Activated T-cell treated with anti-CD3 and anti-CD28 coated beads, Interleukin-2, amount 50 U/mL, for 48 hours (primary cell): Measurements from ENCODE around the gene CTIF.
A peak's percentile ranks its signal among the peaks of the same experiment; 100 is the strongest.

Experiments used
- DNase-seq, 2 experiments: peaks; one replicate each; pipeline ENCODE4 v3.0.0-alpha.2; 2020

Gene CTIF

DNA sequence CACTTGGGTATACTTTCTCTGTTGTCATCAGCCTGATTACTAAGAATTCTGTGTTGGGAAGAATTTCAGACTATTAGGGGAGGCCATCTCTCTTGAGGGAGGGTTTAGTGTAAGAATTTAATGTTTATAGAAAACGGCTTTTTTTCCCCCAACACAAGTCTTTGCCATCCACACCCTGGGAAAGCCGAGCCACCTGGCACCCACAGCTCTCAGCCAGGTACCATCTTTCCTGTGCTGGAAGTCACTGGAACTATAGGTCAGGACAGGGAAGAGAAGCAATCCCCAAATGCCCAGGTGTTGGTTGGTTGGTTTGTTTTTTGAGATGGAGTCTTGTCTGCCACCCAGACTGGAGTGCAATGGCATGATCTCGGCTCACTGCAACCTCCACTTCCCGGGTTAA, 256.9 kb downstream of the CTIF start:
- no peak for DNase-seq

DNA sequence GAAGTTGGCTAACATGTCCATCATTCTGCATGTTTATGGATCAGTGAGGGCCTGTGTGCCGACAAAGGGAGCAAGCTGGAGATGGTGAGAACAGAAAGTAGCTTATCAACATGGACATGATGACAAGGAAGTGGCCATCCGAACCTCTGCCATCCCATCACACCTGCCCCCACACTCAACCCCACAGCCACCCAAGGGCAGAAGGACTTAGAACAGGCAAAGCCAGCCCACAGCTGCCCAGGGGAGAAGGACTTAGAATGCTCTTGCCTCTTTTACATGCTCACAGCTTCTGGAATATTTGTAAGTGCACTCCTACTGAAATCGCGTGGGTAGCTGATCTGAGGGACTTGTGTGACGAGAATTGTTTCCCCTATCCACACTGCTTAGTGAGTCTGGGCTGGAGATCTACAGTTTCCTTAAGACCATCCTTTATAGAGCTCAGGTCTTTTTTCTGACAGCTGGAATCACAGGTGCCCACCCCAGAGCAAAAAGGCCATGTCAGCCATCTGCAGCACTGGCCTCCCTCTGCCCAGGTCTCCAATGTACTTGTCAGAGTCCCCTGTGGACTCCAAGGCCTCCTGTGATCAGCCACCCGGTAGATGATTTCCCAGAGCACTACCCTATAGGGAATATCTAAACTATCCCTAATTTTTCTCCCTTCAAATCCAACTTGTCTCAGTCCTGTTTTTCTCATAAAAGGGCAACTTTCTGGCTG, 257.8 kb downstream of the CTIF start:
- DNase-seq: no peak

- no peak for DNase-seq
Observed at GRCh38 chr18:48797841-48798255, 259.0 kb downstream of the CTIF start.

DNA sequence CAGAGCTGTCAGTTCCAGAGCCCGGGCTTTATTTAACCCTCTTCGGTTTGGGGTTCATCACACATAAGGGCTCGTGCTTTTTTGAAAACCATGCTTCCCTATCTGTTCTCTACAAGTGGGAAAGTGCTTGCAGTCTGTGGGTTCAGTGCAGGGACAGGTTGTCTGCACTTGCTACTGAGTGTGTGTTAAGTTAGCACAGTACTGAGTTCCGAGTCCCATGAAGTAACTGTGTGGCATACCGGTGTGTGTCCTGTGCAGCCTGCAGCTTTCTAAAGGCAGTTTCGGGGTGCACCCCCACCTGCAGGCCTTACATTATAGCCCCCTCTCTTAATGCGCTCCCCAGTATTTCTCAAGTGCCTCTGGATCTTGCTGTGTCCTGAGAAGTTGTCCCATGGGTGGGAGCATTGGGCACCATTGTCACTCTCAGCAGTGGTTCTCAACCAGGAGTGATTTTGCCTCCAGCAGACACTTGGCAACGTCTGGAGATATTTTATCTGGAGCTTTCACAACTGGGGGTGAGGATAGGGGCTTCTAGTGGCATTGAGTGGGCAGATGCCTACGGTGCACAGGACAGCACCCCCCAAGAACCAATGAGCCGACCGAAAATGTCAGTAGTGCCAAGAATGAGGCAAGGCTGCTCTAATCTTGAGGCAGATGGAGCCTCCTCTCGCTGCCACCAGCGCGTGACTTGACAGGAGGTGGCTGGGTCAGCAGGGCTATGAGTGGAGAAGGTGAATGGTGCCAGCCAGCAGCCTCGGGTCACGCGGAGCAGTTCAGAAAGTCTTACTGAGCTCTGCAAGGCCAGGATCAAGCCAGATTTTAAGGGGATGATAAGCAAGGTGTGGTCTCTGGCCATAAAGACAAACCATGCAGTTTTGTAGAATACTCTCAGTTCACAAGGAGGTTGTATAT, 259.8 kb downstream of the CTIF start:
- DNase-seq: no peak

DNA sequence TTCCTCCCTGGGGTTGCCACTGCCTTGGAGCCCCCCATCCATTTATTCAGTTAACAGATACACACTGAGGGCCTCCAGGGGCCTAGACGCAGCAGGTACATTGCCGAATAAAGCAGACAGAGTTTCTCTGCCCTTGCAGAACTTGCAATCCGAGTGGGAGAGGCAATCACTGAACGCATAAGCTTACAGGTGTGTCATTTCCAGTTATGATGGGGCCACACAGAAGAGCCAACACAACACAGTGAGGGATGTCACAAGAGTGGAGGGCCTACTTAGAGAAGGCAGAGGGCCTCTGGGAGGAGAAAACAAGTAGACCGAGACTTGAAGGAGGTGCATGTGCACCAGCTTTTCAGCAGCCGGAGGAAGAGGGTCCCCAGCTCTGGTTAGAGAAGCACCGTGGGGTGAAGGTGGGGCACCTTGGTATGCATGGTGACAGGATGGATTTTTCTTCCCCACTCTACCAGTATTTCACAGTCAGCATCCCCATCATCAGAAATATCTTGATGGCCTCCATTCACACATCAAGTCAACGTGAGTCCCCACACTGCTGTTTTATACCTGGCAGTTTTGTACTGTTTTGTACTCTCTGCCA, 261.0 kb downstream of the CTIF start:
- DNase-seq: peak; percentile 21 to 24

DNA sequence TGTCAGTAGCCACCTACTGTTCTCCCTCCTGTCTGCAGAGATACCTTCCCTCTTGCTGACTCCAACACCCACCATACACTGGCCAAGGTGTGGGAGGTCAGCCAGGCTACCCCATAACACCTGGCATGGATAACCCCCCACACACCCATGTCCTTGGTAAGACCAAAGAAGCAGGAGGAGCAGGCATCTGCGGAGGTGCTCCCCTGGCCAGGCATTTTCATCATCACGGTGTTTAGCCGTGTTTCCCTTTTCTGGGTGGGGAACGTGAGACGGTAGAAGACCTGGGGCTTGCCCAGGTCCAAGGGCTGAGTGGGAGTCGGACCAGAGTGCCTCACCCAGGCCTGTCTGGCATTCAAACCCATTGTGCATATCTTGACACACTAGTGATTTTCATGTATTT, 261.6 kb downstream of the CTIF start:
- DNase-seq: peak in 1 of 2 experiments; percentile 15

DNA sequence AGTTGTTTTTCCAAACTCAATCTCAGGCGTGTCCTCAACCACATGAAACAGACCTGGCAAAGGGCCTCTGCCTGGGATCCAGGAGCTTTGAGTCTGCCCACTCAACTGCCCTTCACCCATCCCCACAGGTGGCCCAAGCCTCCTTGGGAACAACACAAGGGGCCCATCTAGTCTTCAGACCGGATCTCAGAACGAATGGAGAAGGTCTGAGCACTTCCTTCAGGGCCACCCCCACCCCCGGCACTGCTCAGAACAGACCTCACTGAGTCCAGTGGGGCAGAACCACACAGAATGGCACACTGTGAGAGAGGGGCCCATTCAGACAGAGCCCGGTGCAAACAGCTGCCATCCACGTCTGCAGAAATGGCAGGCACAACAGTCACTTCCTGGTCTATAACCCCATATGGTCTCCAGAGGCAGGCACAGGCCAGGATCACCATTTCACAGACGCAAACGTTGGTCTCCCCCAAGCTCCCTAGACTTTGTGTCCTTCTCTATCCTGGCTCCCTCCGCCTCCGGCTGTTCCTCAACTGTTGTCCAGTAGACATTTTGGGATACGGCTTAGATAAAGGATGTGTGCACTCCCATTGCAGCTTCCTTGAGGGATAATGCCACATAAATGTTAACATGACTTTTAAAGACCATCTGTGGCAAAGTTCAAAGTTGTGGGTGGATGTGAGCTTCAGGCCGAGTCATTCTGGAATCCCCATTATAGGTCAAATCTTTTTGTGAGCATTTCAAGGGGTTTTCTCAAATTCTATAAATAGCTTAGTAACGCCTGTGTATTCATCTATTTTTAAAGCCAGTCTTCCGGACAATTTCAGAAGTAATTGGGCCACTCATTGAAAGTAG, 262.3 kb downstream of the CTIF start:
- peak; percentile 63 to 65 for DNase-seq

- peak in 1 of 2 experiments; percentile 31 for DNase-seq
Observed at GRCh38 chr18:48801728-48802542, 263.1 kb downstream of the CTIF start.

DNA sequence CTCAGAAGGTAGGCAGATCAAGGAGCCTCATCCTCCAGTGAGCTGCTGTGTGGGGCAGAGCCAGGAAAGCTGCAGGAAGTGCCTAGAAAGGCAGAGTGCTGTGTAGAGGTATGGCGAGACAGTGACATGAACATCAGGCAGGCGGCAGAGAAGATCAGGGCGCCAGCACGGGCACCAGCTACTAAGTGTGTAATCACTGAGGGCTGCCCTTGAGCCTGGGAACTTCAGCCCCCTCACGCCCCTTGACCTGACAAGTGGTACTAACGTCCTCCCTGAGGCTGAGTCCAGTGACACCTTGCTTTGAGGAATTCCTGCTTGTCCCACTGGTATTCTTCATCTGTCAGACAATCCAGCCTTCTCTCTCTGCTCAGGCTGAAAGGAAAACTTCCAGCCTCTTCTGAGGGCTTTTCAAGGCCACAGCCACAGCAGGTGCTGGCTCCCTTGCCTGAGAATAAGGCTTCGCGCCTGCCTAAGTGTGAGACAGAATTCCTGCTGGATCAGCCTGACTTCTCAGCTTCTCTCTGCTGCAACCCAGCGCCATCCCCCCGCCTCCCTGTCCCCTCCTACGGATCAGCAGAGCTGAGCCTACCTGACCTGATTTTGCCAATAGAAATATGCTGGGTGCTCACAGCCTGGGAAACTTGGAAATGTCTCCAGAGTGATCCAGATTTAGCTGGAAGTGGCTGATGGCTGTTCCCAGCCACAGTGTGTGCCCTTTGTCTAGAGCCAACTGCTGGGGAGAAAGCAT, 263.9 kb downstream of the CTIF start:
- peak in 1 of 2 experiments; percentile 27 for DNase-seq

DNA sequence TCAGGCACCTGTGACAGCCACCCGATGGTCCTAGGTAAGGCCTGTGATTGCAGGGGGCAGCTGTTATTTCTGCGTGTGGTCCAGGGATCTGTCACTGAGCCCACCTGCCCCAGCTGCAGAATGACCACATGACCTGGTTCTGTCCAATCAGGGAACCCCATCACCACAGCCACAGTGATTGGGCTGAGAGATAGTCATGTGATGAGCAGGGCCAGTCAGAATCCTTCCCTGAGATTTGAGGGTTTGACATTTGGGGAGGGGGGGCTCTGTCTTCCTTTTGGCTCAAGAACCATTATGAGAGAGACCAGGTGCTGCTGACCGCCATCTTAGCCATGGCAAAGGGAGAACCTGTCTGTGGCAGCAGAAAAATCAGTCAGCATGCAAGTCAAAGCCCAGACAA, 264.7 kb downstream of the CTIF start:
- peak in 1 of 2 experiments; percentile 12 for DNase-seq

DNA sequence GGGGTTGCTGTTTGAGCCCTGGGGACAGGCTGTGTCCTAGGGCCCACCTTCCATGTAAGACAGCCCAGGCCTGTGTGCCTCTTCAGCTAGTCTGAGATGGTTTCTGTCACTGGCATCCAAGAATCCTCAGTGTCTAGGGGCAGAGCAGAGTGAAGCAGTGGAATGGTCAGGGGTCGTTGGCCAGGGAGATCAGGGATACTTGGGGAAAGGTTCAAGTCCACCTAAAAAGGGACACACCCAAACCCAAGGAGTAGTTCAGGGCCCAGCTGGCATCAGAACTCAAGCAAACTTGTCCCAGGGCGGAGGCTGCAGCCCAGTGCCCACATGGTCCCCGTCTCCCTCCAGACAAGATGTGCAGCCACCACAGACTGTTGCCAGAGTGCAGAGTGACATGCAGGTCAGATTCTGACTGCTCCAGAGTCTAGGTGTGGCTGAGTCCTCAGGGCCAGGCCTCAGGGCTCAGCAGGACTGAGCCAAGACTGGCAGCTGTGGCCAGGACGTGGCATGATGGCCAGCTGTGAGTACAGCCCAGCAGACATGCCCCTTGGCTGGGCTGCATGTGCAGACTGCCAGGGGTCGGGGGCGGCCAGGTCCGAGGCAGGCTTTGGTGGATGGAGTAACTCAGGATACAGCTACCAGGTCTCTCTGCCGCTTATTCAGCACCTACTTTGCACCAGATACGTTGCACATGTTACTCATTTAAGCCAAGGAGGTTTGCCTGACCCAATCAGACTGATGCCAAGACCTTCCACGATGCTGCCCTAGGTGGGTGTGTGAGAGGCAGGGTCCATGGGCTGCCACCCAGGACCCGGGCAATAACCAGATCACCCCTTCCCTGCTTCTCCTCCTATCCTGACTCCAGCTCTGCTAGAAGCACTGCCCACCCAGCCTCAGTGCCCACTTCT, 265.4 kb downstream of the CTIF start:
- DNase-seq: peak in 1 of 2 experiments; percentile 14

DNA sequence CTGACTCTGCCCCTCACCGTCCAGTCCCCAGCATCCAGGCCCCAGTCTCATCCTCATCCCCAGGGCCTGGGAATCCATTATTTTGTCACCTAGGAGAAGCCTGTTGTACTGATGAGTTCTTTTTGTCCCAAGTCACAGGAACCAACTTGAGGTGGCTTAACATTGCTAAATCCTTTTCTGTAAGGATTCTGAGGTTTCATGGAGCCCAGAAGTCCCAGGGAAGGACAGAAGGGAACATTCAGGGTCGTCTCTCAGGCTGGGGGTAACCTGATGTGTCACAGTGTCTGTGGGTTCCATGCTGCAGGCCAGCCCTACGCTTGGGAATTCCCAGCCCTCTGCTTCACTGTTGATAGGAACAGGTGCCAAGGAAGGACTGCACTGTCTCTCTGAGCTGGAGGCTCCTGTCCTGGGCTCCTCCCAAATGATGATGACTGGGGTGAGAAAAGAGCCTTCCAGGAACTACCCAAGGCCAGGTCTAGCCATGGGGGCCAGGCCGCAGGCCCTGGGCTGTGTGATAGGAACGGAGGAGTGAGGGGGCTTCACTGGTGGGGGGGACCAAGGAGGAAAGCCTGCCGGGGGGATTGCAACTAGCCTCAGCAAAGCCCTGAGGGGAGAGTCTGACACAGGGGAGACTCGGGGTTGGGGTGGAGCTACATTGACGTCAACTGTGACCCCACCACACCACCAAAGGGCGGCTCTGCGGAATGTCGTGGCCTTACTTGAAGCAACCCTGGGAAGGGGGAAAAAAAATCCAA, 266.2 kb downstream of the CTIF start:
- DNase-seq: peak in 1 of 2 experiments; percentile 13

GRCh38 chr18:48805826-48806535, 267.1 kb downstream of the CTIF start:
- DNase-seq: peak in 1 of 2 experiments; percentile 10

DNA sequence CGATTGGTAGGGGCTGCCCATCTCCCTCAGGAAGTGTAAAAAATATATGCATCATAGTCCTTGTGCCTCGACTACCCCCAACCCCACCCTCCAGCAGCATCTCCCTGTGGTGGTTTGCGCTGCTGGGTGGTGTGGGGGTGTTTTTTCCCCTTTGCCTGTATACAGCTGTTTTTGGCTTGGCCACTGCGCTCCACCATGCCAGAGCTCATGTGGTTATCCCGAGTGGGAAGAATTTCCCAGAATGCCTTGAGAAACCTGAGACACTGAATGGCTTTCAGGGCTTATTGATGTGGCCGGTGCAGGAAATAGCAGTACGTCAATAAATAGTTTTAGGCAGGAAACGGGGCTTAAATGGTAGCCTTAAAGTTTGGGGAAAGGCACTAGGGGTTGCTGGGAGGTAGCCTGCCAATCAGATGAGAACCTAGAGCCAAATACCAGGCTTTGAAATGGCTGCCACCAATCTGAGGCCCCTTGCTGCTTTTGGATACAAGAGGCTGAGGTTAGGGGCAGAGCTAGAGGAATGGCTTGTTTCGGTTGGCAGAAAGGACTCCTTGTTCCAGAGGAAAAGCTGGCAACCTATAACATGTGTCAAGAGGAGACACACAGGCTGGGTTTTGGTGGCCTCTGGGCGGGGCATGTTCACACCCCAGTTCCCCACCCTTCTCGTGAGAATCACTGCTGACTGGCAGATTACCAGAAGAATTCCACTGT, 267.9 kb downstream of the CTIF start:
- peak in 1 of 2 experiments; percentile 32 for DNase-seq

DNA sequence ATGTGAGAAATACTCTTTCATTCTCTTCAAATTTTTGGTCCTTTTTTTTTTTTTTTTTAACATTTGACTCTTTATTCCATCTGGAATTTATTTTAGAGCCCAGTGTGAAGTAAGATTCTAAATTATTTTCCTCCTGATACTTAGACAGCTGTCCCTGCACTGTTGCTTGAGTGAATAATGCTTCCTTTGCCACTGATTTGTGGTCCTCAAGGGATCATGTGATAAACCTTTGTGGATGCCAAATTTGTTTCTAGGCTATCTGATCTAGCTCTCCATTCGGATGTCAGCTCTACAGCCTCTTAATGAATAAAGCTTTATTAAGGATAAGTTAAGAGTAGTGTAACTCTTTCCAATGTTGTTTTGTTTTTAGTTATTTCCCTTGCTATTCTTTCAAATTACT, 269.6 kb downstream of the CTIF start:
- DNase-seq: no peak

DNA sequence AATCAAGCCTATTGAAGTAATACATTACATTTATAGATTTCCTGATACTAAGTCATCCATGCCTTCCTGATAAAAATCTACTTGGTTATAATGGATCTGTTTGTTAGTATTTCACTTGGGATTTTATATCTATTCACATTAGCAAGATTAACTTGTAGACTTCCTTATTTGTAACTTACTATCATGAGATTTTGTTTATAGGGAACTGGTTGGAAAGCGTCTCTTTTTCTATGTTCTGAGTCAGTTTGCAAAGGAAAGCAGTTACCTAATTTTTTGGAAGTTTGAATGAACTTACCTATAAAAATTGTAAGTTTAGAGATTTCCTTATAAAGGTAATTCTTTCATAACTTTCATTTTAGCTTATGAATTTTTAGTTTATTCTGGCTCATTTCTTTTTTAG, 270.5 kb downstream of the CTIF start:
- no peak for DNase-seq

GRCh38 chr18:48810805-48811204, 272.0 kb downstream of the CTIF start:
- DNase-seq: no peak

- no peak for DNase-seq
Observed at GRCh38 chr18:48811401-48811800, 272.6 kb downstream of the CTIF start.
